Measurements from ENCODE around the gene SHROOM3. TPM values are rescaled to one million over a fixed set of nuclear protein-coding genes. Genes with fewer than 3 reads are reported as not detected.

SHROOM3 gene
- polyA plus RNA-seq, 3 donors: 31.1 to 35.4 (median 34.9) TPM

DNA sequence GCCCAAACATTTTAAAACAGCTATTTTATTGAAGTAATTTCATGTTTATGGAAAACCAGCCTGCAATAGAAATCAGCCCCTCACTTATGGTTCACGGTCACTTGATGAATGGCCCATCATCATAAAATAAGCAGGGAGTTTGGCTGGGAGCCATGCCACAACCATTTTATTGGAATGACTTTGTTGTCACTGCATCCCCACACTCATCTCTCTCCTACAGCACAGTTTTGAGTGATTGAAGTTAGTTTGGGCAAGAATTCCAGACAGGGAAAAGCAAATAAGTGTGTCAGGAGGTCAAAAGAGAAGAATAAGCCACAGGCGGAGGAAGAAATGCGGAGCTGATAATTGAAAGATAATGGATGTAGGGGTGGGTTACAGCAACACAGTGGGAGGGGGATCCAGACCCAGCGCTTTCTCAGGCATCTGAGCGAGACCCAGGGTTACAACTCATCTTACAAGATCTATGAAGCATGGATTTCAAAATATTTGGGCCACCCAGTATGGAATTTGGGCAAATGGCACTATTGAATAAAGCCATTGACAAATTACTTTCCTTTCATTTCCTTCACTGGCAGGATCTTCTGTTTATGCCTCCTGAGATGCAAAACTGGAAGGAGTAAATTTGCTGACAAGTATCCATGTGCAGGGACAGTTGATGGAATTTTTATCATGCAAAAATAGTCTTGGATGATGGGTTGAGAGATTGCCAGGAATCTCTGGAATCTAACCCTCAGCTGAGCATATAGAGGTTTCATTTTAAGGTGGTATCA lies 100.8 kb downstream of the SHROOM3 start:
- no peak for DNase-seq (ENCODE audit: low read depth in 3 of 3, low spot score in 2 of 3)

DNA sequence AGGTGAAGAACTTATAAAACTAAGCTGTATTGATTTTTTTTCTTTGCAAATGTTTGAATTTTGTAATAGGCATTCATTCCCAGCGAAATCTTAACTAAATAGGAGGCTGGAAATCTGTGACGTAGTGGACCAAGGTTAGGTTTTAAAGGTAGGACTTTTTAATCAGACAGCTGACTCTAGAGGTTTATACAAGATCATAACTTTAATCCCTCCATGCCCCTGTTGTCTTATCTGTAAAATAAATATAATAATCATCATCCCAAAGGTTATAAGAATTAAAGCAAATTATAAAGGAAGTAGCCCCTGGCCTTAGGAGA lies 101.3 kb downstream of the SHROOM3 start:
- DNase-seq (ENCODE audit: low read depth in 3 of 3, low spot score in 2 of 3): no peak

DNA sequence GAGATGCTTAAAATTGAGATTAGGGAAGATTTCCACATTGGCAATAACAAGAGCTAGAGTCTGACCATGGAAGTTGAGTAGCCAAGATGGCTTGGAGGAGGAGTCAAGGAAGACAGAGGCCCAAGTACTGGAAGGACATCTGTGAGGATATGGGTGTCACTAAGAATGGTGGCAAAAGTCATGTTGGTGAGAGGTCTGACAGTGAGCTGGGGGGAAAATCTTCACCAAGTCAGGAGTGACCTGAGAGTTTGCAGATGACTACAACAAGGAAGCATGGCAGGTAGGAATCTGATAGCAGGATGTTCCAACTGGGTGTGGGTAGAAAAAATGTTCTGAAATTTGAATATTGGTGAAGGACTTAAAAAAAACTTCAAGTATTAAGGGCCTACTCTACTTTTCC lies 103.3 kb downstream of the SHROOM3 start:
- DNase-seq (ENCODE audit: low read depth in 3 of 3, low spot score in 2 of 3): no peak

DNA sequence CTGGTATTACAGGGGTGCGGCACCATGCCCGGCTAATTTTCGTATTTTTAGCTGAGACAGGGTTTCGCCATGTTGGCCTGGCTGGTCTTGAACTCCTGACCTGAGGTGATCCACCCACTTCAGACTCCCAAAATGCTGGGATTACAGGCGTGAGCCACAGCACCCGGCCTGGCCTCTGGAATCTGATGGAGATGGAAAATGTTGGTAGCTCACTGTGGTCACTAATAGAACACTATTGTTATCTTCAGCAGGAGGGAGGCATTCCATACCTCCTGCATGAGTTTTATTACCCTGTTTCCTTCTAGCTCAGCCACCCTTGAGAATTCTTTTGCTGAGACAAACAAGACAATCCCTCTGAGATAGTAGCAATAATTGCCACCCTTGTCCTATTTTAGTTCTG lies 105.0 kb downstream of the SHROOM3 start:
- DNase-seq (ENCODE audit: low read depth in 3 of 3, low spot score in 2 of 3): no peak

DNA sequence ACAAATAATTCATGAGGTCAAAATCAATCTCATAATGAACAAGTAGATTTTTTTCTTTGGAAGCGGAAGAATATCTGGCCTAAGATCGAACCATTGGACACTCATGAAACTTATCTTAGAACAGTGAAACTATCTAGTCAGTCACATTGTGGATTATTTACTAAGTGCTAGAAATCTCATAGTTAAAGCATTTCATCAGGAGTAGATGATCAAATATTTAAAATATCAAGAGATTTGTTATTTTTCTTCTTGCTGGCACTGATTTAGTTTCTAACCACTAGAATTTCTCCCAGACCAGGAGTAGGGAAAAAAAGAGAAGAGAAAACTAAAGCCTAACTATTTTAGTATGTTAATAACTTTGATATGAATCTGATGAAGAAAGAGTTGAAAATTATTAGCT lies 105.5 kb downstream of the SHROOM3 start:
- no peak for DNase-seq (ENCODE audit: low read depth in 3 of 3, low spot score in 2 of 3)

DNA sequence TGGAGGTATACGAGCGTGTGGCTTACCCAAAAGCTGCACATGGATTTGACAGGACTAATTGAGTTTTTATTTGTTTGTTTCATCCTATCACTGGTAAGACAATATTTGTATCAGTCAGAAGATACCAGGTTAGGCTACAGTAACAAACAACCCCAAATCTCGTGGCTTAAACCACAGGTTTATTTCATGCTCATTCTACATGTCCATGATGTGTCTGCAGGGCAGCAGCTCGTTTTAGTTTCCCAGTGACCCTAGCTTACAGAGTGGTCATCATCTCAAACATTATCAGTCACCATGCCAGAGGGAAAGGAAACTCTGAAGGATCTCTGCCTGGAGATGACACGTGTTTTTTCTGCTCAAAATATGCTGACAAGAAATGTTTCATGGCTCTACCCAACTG lies 108.3 kb downstream of the SHROOM3 start:
- DNase-seq (ENCODE audit: low read depth in 3 of 3, low spot score in 2 of 3): no peak

DNA sequence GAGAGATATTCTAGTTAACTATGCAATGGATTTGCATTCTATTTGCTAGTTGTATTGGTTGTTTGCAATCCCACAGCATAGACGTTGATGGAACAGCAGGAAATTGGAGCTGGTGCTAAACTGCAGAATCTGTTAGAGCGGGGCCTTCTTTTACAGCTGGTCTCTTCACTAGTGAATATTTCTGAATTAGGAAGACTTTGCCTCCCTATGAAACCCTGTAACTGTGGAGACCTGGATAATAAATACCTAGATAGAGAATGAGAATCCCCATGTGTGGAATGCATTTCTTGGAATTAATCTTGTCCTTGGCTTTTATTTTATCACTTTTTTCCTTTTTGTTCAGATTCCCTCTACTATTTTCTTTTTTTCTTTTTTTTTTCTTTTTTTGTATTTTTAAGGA lies 109.7 kb downstream of the SHROOM3 start:
- no peak for DNase-seq (ENCODE audit: low read depth in 3 of 3, low spot score in 2 of 3)

DNA sequence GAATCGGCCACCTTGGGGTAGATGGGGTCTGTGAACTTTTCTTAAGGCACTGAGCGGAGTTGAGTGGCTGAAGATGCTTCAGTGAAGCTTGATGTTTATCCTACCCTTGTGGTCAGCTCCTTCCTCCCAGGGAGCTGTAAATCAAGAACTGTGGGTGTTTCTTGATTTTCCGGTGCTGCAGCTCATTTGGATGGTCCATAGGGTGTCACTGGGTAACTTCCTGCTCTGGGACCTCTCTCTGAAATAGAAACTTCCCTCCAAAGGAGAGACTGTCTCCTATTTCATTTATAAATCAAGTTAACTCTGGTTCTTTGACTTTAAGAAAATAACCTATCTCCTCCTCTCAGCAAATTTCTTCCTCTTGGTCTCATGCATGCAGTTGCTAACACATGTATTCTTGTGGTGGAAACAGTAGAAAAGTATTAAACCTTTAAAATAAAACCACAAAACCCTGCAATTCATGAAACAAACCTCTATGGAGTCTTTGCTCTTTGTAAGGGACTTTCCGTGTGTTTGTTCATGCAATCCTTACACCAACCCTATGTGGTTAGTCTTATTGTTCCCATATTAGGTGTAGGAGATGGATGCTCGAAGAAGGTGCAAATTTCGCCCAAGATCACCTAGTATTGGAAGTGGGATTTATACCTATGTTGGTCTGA lies 110.3 kb downstream of the SHROOM3 start:
- no peak for DNase-seq (ENCODE audit: low read depth in 3 of 3, low spot score in 2 of 3)

DNA sequence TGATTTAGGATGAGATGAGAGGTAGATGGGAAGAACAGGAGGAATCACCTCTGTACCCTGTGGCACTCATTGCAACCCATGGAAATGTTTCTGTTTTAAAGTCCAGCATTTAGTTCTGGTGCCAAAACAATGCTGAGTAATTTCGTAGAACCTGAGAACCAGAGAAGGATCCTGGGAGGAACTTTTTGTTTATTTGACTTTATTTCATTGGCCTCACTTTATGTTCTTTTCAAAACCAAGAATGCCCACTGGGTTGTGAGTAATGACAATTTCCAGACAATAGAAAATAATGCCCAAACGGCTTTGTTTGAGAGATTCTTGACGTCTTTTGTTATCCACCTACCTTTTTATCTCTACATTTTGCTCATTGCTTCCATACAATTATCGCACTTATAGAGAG lies 111.3 kb downstream of the SHROOM3 start:
- no peak for DNase-seq (ENCODE audit: low read depth in 3 of 3, low spot score in 2 of 3)

DNA sequence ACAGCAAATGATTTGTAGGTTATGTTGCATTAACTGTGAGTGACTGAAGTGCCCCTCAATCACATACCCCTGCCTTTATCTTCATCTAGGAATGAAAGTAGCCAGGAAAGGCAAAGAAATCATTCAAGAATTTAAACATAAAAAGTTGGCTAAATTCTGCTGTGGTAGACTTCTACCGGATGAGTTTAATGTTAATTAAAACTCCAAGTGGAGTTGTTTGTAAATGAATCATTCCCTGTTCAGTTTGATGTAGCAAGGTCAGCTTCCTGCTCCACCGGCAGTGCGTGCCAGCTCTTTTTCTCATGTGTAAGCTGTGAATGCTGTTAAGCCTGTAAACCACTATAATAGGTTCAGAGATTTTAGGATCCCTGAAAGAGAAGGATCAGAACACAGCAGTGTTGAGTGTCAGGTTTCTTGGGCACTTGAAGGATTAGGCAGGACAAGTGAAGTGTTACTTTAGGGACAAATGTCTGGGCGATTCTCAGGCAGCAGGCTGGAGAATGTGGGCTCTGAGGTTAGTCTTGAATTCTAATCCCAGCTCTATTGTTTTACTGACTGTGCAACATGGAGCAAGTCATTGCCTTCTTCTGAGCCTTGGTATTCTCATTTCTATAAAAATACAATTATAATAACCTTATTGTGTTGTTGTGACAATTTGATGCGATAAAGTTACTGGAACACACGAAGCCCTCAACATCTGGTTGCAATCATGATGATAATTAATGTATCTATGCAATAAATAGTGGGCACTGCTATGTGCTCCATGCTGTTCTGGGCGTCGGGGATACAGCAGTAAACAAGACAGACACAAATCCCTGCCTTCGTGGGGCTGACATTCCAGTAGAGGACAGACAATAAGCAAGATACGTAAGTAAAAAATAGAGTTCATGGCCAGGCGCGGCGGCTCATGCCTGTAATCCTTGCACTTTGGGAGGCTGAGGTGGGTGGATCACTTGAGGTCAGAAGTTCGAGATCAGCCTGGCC lies 112.0 kb downstream of the SHROOM3 start:
- peak in 1 of 3 donors; percentile 72 for DNase-seq (ENCODE audit: low read depth in 3 of 3, low spot score in 2 of 3)

DNA sequence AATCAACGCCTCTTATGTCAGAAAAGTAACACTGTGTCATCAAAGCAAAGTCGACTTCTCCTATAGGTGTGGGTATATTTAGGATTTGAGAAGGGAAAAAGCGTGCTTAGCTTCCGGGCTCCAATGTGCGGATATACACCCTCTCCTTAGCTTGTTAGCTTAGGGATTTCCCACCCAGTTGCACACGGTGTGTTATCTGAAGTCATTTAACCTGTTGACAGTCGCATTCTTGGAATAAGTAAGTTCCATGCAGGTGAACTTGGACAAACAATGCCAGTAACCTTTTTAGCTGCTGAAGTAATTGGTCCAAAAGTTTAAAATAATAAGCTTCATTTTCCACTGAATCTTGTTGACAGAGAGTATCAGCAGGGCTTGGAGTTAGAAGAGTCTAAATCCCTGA lies 113.7 kb downstream of the SHROOM3 start:
- DNase-seq (ENCODE audit: low read depth in 3 of 3, low spot score in 2 of 3): no peak

DNA sequence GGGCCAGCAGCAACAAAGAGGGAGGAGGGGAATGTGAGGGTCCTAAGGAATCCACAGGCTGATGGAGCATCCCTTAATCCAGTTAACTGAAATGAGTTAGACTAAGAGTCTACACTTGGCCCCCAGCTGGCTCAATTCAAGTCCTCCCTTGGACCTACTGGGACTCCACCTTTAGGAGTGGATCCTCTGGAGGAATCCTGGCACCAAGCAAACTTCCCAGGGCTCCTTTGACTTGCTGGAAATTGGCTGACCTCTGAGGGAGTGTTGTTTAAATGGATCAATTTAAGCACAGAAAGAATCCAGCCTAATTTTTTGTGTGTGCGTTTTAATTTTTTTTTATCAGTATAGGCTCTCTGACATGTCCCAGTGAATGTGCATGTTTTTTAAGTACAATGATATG lies 114.7 kb downstream of the SHROOM3 start:
- DNase-seq (ENCODE audit: low read depth in 3 of 3, low spot score in 2 of 3): no peak

DNA sequence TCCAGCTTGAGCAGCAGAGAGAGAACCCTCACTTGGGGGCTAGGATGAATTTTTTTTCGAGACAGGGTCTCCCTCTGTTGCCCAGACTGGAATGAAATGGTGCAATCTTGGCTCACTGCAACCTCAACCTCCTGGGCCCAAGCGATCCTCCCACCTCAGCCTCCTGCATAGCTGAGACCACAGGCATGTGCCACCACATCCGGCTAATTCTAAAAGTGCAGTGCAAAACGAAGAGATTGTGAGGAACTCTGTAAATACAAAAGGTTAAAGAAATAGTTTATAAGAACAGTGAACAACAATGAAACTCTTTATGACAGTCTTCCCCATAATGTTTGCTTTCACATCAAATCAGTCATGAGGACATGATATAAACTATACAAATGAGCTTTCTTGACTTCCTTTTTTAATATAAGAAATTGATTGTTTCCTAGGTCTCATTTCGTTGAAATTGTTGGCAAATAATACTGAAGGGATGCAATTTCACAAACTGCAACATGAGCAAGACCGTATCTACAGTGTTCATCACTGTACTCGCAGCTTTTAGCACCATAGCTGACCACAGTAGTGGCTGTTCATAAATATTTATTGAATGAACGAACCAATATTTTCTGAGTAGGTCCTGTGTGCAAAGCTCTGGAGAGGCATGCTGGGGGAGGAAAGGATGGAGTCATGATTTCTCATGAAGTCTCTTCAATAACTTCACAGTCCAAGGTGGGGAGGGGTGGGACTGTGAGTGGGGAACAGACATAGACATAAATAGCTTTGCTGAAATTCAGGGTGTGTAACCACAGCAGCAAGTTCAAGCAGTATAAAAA lies 116.1 kb downstream of the SHROOM3 start:
- DNase-seq (ENCODE audit: low read depth in 3 of 3, low spot score in 2 of 3): no peak

DNA sequence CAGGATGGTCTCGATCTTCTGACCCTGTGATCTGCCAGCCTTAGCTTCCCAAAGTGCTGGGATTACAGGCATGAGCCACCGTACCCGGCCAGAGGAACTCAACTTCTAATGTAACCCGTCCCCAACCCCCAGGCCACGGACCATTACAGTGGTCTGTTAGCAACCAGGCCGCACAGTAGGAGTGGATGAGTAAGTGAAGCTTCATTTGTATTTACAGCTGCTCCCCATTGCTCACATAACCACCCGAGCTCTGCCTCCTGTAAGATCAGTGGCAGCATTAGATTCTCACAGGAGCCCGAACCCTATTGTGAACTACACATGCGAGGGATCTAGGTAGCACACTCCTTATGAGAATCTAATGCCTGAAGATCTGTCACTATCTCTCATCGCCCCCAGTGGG lies 119.6 kb downstream of the SHROOM3 start:
- DNase-seq (ENCODE audit: low read depth in 3 of 3, low spot score in 2 of 3): no peak

DNA sequence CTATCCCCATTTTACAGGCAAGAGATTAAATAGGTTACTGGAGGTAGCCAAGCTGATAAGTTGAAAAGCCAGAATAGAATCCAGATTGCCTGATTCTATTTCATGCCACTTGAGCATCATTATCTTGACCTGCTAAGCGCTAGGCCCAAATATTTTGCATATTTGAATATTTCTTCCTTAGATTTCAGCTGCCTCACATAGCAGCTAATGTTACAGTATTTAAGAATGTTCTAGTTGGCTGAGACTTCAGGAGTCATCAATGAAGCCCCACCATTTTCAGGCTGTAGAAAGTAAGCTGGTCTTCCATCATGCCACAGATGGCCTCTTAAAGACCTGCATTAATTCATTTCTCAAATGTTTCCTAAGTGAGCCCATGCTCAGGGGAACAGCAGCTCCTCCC lies 121.4 kb downstream of the SHROOM3 start:
- DNase-seq (ENCODE audit: low read depth in 3 of 3, low spot score in 2 of 3): no peak

DNA sequence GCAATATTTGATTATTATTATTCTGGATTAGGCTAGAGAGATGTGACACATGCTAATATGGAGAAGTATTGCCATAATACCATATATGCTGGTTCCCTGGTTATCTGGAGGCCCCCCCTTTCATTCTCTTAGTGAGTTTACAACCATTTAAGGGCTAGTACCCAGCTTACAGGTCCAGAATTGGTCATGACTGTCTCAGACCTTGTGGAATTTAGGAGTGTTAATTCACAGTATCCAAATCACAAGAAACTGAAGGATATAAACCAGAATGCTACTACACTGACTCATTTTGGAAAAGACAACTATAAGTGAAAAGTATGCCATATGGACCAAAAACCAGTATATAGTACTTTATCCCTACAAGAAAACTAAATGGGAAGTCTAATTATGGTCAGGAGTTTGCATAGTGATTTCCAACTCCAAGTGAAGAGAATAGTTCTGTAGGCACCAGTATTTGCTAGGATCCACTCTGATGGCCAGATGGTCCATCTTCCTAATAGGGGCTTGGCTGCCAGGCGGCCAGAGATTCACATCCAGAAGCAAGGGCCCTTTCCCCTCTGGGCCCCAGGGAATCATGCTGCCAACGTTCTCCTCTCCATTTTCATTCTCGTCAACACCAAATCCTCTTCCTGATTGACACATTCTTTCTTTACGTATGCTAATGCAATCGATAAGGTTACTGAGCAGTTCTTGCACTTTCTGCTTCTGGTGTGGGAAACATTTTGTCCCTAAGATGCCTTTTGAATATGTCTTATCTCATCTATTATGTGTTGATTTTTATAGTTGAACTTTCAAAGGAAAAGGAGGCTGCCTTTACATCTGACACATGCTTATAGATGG lies 123.6 kb downstream of the SHROOM3 start:
- no peak for DNase-seq (ENCODE audit: low read depth in 3 of 3, low spot score in 2 of 3)

DNA sequence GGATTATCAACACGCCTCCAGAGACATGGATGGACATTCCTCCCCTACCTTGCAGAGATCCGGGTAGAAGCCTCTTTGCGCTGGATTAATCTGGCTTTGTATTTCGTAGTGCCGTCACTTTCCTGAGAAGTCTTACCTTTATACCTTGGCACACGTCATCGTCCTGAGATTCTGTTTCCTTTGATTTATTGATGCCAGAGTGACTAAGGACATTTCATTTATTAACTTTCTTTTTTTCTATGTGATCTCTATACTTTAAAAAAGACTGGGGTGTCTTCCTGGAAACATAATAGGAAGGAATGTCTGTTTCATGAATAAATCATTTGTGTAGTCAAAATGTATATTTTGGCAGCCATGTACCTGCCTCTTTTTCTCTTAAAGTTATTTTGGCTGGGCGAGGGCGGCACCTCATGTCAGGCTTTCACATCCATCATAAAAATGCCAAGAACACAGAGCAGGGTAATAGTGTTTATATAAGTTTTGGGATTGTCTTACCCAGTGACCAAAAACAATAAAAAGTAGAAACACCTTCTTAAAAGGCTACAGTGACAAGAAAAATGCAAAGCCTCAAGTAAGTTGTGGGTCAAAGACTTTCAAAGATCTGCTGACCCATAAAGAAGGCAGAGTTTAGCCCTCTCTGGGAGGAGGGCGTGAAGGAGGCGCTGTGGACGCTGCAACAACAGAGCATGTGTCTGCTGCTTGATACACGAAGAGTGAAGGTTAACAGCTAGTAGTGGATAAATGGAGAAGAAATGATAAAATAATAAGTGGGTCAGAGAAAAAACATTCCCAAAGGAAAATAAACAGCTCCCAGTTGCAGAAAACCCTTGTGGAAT lies 124.4 kb downstream of the SHROOM3 start:
- no peak for DNase-seq (ENCODE audit: low read depth in 3 of 3, low spot score in 2 of 3)

DNA sequence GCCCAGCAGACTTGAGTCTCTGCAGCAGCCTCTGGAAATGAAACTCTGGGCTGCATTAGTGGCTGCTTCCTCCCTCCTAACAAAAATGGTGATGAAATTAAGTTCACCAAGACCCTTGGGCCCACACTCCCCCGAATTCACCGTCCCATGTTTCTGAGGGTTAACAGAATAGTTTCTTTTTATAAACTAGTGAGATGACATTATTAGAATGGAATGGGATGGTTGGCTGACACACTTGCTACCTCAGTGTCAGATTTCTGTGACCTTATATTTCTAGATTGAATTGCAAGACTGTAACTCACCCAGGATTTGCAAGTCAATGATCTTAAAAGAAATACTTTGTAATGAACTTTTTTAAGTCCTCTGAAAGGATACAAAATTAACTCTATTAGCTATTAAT lies 127.1 kb downstream of the SHROOM3 start:
- no peak for DNase-seq (ENCODE audit: low read depth in 3 of 3, low spot score in 2 of 3)

Data from right renal cortex interstitium (tissue), 3 donors.